Activated CD8-positive, alpha-beta memory T cell treated with anti-CD3 and anti-CD28 coated beads, Interleukin-2, amount 50 U/mL, for 24 hours (primary cell): ENCODE results near the gene ASPN.

ENCODE experiments used
- DNase-seq: peaks from one replicate; pipeline ENCODE4 v3.0.0-alpha.2; 2020; ENCODE audit errors: extremely low read depth

The ASPN gene

DNA sequence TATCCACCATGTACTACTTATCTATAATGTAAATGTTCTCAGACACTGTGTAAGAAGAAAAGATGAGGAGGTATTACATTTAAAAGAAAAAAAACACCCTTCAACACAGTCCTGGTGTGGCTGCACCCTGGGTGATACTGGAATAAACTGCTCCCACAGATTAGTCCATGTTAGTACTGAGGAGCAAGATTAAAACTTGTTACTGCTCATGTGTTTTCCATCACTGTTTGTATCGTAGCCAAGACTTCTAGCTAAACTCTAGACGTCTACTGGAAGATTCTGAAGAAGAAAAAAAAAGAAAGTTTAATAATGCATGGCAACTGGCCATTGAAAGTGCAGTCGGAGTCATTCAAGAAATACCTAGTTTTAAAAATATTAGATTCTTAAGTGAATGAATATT, at the start of gene ASPN:
TSS of gene ASPN (minus strand) at position 178 of the 400 bp plus-strand sequence.
- DNase-seq = no peak

- DNase-seq = no peak
Measured at GRCh38 chr9:92530893-92531292, 48.6 kb upstream of the ASPN start.

DNA sequence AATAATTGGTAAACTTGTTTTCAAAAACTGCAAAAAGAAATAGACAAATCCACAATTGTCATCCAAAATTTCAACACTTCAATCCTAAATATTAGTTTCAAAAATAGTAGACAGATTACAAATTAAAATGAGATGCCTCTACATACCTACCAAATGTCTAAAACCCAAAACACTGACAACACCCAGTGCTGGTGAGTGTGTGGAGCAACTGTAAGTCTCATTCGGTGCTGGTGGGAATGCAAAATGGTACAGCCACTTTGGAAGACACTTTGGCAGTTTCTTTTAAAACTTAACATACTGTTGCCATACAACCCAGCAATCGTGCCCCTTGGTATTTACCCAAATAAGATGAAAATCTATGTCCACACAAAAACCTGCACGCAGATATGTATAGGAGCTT, 46.8 kb upstream of the ASPN start:
- no peak for DNase-seq

DNA sequence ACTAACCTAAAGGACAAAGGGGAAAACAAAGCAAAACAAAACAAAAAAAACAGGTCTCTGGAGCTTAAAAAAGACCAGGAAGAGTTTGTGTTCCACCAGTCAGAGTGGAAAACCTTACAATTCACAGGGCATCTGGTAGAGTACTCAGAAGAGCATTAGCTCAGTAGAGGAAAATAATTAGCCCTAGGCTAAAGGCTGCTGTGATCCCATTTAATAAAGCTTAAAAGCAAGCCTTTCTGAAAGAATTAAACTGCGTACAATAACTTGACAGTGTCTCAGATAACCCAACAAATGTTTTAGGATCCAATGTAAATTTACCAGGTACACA, 46.2 kb upstream of the ASPN start:
- DNase-seq = no peak

GRCh38 chr9:92527832-92528521, 45.7 kb upstream of the ASPN start:
- no peak for DNase-seq

GRCh38 chr9:92527291-92527828, 45.1 kb upstream of the ASPN start:
- no peak for DNase-seq

DNA sequence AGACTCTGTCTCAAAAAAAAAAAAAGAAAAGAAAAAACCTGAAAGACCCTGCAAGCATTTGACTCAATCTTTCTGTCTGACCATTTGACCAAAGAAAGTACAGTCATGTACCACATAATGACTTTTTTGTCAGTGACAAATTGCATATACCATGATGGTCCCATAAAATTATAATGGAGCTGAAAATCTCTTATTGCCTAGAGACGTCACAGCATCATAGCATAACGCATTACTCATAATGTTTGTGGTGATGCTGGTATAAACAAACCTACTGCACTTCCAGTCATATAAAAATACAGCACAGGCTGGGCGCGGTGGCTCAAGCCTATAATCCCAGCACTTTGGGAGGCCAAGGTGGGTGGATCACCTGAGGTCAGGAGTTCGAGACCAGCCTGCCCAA, 43.0 kb upstream of the ASPN start:
- no peak for DNase-seq

DNA sequence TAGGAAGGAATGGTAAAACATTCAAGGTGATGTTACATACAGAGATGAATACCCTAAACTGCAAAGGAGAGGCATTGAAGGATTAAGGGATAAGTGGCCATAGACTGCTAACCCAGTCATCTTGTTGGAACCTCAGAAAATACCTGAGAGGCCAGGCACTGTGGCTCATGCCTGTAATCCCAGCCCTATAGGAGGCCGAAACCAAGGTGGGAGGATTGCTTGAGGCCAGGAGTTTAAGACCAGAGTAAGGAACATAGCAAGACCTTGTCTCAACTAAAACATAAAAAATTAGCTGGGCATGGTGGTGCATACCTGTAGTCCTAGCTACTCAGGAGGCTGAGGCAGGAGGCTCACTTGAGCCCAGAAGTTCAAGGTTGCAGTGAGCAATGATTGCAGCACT, 42.6 kb upstream of the ASPN start:
- DNase-seq = no peak

DNA sequence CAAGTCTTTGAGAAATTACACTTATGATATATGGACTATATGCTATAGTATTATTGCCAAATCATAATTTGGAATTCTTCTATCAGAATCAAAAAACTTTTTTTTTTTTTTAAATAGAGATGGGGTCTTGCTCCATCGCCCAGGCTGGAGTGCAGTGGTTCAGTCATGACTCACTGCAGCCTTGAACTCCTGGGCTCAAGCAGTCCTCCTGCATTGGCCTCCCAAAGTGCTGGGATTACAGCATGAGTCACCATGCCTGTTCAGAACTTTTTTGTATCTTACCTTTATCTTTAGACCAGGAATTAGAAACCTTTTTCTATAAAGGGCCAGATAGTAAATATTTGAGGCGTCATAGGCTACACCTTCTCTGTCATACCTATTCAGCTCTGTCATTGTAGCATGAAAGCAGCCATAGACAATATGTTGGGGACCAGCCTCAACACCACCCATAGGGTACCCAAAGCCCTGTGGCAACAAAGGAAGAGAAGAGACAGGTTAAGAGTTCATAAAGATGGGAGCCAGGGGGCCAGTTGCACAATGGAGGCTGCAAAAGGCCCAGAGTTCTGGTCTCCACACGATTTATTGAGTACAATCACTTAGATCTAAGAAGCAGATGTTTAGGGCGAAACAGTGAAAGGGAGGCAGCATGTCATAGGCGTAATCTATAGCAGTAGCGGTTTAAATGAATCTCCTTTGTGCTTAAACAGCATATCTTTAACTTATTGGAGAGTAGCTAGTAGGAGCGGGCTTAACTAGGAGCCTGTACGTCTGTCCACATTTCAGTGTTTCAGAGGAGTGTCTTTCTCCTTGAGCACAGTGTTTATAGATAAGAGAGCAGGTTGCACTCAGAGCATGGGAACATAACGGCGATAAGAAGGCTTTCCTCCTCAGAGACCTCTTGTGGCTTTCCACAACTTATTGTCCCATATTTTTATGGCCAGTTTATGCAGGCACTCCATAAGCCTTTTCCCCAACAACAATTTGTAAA, 41.0 kb upstream of the ASPN start:
- DNase-seq = no peak

DNA sequence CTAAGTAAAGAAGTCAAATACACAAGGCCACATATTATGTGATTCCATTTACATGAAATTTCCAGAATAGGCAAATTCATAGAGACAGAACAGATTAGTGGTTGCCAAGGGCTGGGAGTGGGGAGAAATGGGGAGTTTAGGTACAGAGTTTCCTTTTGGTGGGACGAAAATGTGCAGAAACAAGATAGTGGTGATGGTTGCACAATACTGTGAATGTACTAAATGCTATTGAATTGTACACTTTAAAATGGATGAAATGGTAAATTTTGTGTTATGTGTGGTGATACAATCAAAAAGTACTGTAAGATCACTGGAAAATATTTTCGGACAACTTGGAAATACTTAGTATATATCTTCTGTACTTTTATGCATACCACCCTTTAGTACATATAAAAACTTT, 38.5 kb upstream of the ASPN start:
- DNase-seq = no peak

DNA sequence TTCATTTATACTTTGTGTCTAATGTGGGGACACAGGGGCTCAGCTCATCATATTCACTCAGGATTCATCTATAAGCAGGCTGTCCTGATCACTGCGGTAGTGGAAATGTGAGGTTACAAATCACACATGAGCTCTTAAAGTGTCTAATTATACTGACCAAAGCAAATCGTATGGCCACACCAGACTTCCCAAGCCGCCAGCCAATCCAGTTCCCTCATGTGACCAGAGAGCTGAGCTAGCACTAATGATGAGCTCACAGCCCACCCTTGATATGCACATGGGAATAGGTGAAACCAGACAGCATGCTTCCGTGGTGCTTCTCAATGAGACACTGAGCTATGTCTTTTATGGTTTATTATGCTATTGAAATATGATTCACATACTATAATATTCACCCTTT, 35.9 kb upstream of the ASPN start:
- DNase-seq = no peak

- no peak for DNase-seq
Measured at GRCh38 chr9:92517046-92517445, 34.7 kb upstream of the ASPN start.

- no peak for DNase-seq
Measured at GRCh38 chr9:92516521-92516920, 34.2 kb upstream of the ASPN start.

DNA sequence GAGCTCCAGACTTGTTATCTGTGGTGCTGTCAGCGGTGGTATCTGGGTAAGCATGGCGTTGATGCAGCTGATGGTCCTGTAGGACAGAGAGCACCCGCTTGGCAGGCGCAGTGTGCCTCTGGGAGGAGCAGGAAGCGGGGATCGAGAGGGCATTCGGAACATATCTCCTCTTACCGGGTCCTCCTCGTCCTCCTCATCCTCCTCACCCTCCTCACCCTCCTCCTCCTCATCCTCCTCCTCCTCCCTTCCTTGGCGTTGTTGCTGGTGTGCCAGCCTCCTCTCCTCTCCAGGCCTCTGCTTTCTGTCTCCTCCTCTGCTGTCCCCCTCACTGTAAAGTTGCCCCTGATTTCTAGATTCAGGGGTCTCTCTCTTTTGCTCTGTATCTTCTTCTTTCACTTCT, 32.3 kb upstream of the ASPN start:
- no peak for DNase-seq

DNA sequence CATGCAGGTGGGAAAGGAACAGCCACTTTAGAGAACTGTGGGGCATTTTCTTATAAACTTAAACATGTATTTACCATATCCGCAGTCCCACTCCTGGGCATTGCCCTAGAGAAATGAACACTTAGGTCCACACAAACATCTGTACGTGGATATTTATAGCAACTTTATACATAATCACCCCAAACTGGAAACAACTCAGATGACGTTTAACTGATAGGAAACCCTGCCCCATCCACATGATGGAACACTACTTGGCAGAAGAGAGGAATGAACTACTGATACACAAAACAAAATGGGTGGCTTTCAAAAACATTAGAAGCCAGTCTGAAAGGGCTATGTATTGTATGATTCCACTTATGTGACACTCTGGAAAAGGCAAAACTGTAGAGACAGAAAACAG, 31.0 kb upstream of the ASPN start:
- no peak for DNase-seq

- no peak for DNase-seq
Measured at GRCh38 chr9:92512622-92513021, 30.3 kb upstream of the ASPN start.

DNA sequence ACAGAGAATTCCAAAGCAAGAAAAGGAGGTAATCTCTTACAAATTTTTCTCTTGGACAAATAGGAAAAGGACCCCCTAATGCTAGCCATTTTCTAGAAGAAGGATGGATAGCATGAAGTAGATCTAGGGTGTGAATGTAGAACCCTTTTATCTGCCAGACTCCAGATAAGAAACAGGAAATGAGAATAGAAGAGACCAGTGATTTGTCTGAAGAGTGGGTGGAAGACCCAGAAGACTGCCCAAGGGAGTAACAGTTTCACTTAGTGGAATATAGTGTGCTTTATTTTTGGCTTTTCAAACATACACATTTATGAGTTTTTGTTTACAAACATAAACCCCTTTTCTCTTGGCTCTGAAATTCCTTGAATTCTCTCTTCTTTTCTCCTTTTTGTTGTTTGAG, 28.4 kb upstream of the ASPN start:
- no peak for DNase-seq

GRCh38 chr9:92509050-92509449, 26.7 kb upstream of the ASPN start:
- no peak for DNase-seq

DNA sequence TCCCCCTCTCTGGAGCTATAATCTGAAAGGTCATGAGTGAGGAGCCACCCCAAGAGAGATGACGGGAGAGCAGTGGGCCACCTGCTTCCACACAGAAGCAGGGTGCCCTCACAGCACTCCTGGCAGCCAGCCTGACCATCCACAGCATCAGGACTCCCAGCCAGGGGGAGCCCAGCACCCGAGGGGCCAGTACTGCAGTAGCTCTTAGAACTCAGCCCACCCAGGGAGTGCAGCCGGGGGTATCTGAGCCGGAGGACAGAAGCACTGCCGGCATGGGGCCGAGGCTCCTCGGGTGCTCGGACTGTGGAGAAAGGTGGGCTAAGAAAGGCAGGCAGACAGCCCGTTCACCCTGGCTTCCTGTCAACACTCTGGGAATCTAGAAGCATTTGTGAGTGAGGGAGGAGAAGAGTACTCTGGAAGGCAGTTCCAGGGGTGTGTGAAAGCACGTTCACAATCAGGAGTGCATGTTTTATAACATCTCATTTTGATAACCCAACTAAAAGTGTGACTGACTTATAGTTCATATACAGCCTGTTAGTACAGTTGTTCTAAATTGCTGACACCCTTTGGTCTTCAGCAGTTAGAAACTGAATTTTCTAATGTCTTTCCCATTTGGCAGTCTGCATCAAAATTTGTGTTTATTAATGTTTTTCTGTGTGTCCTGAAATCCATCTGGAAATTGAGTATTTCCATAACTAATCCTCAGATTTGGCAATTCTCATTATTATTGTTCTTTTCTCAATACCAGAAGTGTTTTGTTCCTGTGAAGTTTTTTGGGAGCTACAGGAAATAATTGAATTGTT, 25.9 kb upstream of the ASPN start:
- no peak for DNase-seq

GRCh38 chr9:92507496-92507895, 25.2 kb upstream of the ASPN start:
- no peak for DNase-seq

GRCh38 chr9:92507005-92507404, 24.7 kb upstream of the ASPN start:
- DNase-seq = no peak

GRCh38 chr9:92506184-92506857, 24.0 kb upstream of the ASPN start:
- no peak for DNase-seq
